Measurements from ENCODE around the gene CFAP97.

The CFAP97 gene

GRCh38 chr4:185144601-185145240, 59.1 kb downstream of the CFAP97 start:
- no peak for TF ChIP-seq CTCF (IDR thresholded peaks at IDR 0.05; ENCODE audit: low read depth, low read length, missing control alignments)
- in situ Hi-C loops (cut with HindIII; ENCODE audit: low sequenced_read_pairs) = loop anchor here (5.0 kb wide), 1 partner anchor 72 kb away; no protein-coding TSS in a partner anchor
- no peak for DNase-seq (ENCODE audit: low read depth)

GRCh38 chr4:185143601-185143969, 60.2 kb downstream of the CFAP97 start:
- in situ Hi-C loops (cut with HindIII; ENCODE audit: low sequenced_read_pairs) = no loop called here
- DNase-seq (ENCODE audit: low read depth) = no peak
- peak overlapping the region; percentile 63 for H3K4me3 ChIP-seq (ENCODE audit: low read depth, low read length)
- no peak for TF ChIP-seq CTCF (IDR thresholded peaks at IDR 0.05; ENCODE audit: low read depth, low read length, missing control alignments)

More at GRCh38 chr4:185144601-185145240, 59.1 kb downstream of the CFAP97 start:
- H3K4me3 ChIP-seq (ENCODE audit: low read depth, low read length) = no peak overlapping the region

- peak; percentile 53 for TF ChIP-seq CTCF (IDR thresholded peaks at IDR 0.05; ENCODE audit: low read depth, low read length, missing control alignments)
- in situ Hi-C loops (cut with HindIII; ENCODE audit: low sequenced_read_pairs) = no loop called here
- peak; percentile 19 for DNase-seq (ENCODE audit: low read depth)
- peak within 1 kb of the TSS; percentile 63 for H3K4me3 ChIP-seq (ENCODE audit: low read depth, low read length)
These were observed 60.7 kb downstream of the CFAP97 start, which contains the start of gene SLC25A4 for GRCh38 chr4:185142912-185143600. Gene SLC25A4 (plus strand): TSS chr4:185143266. CDS start chr4:185143373, 107 bp downstream.

GRCh38 chr4:185142564-185142911, 61.3 kb downstream of the CFAP97 start:
- in situ Hi-C loops (cut with HindIII; ENCODE audit: low sequenced_read_pairs) = no loop called here
- peak overlapping the region; percentile 63 for H3K4me3 ChIP-seq (ENCODE audit: low read depth, low read length)
- DNase-seq (ENCODE audit: low read depth) = no peak
- TF ChIP-seq CTCF (IDR thresholded peaks at IDR 0.05; ENCODE audit: low read depth, low read length, missing control alignments) = no peak

GRCh38 chr4:185141777-185142176, 62.0 kb downstream of the CFAP97 start:
- no peak for DNase-seq (ENCODE audit: low read depth)
- H3K4me3 ChIP-seq (ENCODE audit: low read depth, low read length) = no peak overlapping the region
- TF ChIP-seq CTCF (IDR thresholded peaks at IDR 0.05; ENCODE audit: low read depth, low read length, missing control alignments) = no peak
- in situ Hi-C loops (cut with HindIII; ENCODE audit: low sequenced_read_pairs) = no loop called here

GRCh38 chr4:185139736-185140135, 64.1 kb downstream of the CFAP97 start:
- in situ Hi-C loops (cut with HindIII; ENCODE audit: low sequenced_read_pairs) = loop anchor here (5.0 kb wide), 1 partner anchor 102 kb away; no protein-coding TSS in a partner anchor
- H3K4me3 ChIP-seq (ENCODE audit: low read depth, low read length) = no peak overlapping the region
- DNase-seq (ENCODE audit: low read depth) = no peak
- no peak for TF ChIP-seq CTCF (IDR thresholded peaks at IDR 0.05; ENCODE audit: low read depth, low read length, missing control alignments)

Measured in astrocyte of the cerebellum (primary cell).